HL-60/S4 treated with retinoic acid at 250 ng/mL for 4 days and 3 days (cell line): ENCODE measurements around the gene PRCC.

Source experiments
- in situ Hi-C: fragments of 300-500 bp; cut with MboI; formaldehyde crosslinking; loops from 2 replicates; pipeline ENCODE4 v1.7.0; 2022; ENCODE audit warnings: low sequenced_read_pairs

Gene PRCC

DNA sequence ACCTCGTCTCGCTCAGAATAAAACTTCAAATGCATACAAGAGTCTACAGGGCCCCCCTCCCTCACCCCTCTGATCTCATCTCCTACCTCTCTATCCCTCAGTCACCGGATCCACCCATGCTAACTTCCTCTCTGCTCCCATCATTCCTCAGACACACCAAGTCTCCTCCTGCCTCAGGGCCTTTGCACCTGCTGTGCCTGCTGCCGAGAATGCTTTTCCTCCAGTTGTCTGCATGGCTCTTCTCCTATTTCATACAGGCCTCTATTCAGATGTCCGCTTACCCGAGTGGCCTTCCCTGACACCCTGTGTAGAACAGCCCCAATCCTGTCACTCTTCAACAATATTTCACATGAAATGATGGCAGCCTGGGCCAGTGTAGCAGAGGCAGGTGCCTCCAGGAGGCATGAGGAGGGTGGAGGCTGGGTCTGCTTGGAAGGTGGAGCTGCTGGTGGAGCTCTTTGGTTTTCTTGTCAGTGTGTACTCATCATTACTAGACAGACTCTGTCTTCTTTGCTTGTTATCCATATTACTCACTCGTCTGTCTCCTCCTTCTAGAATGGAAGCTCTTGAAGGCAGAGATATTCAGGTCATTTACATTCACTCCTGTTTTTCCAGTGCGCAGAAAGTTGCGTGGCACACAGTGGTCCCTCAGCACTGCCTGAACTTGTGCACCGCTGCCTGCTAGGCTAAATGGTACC is 45.1 kb downstream of the PRCC start:
- in situ Hi-C loops: no loop called here

- in situ Hi-C loops: no loop called here
Measured at GRCh38 chr1:156813298-156813697, 46.0 kb downstream of the PRCC start.

DNA sequence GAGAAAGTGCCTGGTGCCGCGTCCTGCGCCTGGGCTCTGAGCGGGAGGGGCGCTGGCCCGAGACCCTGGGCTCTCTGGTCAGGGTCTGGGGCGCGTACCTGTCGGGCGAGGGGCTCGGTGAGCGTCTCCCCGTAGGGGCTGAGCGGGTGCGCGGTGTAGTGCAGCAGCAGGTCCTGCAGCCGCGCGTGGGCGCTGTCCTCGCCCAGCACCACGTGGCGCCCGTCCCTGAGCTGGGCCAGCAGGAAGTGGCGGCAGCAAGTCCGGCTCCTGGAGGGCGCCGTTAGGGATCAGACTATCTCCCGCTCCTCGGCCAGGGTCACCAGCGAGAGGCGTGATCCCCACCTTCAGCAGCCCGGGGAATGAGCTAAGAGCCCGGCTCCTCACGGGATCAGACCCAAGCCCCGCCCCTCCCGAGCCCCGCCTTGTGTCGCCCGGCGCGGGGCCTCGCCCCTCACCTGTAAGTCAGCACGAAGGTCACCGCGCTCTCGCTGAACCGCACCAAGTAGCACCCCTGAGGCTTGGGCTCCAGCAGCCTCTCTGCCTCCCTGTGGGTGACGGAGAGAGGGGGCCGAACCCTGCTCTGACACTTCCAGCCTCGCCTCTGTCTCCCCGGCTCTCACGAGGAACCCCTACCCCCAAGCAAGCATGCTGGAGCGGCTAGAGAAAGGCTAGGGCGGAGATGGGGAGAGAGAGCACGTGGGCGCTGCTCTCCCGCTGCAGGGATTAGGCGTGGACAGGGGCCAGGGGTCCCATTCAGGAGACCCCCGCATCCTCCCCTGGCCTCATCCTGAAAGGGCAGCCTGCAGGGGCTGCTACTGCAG is 46.6 kb downstream of the PRCC start:
- in situ Hi-C loops: no loop called here

GRCh38 chr1:156814571-156815260 is 47.4 kb downstream of the PRCC start:
- in situ Hi-C loops: no loop called here

- in situ Hi-C loops: no loop called here
Measured at GRCh38 chr1:156815307-156815826, 48.0 kb downstream of the PRCC start.

GRCh38 chr1:156815961-156816422 is 48.7 kb downstream of the PRCC start:
- in situ Hi-C loops: no loop called here

DNA sequence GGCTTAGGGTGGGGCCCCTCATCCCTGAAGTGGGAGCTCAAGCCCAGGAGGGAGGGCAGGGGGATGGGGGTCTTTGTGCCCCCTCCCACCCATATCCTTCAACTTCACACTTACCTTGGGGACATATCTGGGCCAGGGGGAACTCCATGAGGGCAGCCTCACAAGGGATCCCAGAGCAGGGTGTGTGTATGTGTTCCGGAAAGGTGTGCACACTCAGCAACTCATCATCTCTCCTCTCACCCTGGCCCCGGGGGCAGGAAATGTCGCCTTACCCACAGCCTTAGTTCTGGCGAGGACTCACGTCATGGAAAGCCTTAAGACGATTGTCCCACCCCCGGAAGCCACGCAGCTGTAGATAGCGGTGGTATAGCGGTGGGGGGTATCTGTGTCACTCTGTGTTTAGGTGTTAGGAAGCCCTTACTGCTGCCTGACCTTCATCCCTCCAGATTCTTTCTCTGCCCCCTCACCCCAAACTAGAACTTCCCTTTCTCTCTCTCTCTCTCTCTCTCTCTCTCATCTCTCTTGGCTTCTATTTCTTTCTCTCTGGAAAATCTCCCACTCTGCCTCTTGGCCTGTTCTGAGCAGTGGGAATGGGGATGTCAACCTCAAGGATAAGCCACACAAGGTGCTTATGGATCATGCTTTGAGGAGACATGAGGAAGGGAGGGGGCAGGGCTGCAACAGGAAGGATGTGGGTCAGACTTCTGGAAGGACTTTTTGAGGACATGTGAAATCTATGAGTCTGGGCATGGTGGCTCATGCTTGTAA is 49.4 kb downstream of the PRCC start, which contains the start of gene SH2D2A:
Gene SH2D2A, minus strand, starts transcription at position 288 of the 768 bp plus-strand sequence. Its CDS starts 140 bp downstream, at position 148.
- in situ Hi-C loops: no loop called here

DNA sequence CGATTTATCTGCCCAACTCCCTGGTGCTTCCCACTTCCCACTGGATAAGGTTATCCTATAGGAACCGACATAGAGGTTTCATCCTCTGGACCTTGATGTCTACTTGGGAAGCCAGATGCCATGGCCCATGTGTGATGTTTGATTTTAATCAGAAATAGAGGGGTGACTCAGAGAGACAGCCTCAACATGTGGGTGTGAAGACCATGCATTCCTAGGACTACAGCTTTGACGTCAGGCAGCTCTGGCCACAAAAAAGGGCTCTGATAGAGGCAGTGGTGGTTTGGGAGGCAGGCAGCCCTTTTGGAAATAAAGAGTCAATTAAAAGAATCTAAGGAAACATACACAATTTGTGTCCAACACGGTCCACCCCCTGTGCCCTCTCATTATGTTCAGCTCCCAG is 54.5 kb downstream of the PRCC start:
- in situ Hi-C loops: no loop called here

- in situ Hi-C loops: no loop called here
Measured at GRCh38 chr1:156822680-156823079, 55.3 kb downstream of the PRCC start.

DNA sequence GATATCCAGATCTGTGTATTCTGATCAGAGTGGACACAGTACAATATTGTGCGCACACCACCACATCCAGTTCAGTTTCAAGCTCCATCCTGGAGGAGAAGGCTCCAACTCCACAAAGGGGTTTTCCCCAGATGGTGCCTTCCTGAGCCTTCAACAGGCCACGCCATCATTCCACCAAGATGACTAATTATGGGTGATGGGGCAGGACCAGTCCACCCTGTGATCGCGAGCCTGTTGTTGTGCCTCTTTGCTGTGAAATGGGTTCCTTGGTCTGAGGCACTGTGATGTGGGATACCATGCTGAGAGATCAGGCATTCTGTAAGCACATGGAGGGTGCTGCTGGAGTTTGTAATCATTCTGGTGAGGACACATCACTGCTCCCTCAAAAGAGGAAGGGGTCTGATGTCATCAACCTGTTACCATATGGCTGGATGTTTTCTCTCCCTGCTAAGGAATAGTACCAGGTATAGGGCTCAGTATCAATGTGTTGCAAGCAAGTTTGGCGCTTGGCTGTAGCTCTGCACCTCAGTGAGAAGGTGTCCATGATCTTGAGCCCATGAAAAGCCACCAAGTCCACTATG is 56.0 kb downstream of the PRCC start:
- in situ Hi-C loops: no loop called here

DNA sequence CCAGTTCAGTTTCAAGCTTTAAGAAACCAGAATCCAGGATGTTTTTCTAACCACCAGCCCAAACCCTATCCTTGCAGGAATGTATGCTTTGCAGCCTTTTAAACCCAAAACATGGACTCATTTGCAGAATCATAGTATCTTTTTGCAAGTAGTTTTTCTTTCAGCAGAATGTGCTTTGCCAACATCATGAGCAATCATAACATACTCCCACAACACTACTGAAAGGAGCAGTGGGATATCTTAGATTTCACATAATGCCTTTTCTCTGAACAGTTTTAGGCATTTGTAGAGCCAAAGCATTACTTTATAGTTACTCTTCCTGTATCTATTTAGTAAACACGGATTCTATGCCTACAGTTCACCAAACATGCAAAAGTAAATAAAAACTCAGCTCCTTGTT is 59.3 kb downstream of the PRCC start:
- in situ Hi-C loops: no loop called here

DNA sequence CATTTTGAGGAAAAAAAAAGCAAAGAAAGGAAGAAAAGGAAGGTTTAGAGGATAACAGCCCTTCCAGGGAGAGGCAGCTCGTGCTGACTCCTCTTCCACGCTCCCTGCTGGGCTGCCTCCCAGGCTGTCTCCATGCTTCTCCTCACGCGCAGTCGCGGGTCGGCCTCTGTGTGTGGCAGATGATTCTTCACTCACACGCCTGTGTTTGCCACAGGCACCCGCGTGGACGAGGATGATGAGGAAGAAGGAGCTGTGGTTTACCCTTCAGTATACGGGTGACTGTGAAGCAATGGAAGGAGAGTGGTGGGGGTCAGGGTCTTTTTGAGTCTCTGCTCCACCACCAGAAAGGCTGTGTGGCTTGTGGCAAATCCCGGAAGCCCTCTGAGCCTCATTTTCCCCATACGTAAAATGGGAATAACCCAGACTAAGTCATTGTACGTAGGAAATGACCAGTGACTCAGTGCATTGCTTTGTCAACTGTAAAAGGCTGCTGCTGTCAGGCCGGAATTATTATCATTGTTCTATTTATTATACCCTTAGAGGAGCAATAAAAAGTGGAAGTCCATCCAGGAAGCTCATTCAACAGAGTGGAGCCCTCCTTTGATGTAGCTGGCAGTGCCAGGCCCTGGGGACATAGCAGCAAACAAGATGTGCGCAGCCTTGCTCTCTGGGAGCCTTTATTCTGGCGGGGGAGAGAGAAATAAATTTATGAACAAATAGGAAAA is 61.2 kb downstream of the PRCC start:
- in situ Hi-C loops: no loop called here

GRCh38 chr1:156832434-156832833 is 65.1 kb downstream of the PRCC start:
- in situ Hi-C loops: no loop called here

DNA sequence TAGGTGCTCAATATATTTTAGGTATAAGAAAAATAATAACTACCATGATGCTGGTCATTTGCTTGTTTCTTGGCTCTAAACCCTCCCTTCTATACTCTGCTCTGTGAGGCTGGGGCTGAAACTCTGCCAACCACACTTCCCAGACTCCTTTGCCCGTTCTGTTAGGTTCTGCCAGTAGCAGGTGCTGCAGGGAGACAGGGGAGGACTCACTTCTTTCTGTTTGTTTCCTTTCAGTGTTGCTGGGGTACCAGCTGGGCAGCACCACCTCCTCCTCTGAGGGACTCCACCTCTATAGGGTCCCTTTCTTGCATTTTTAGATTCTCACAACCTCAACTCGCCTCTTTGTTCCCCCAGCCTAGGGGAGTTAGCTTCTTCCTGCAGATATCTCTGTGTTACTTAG is 66.3 kb downstream of the PRCC start:
- in situ Hi-C loops: no loop called here

- in situ Hi-C loops: no loop called here
Measured at GRCh38 chr1:156834322-156834721, 67.0 kb downstream of the PRCC start.

GRCh38 chr1:156836041-156836654 is 68.8 kb downstream of the PRCC start:
- in situ Hi-C loops: no loop called here

DNA sequence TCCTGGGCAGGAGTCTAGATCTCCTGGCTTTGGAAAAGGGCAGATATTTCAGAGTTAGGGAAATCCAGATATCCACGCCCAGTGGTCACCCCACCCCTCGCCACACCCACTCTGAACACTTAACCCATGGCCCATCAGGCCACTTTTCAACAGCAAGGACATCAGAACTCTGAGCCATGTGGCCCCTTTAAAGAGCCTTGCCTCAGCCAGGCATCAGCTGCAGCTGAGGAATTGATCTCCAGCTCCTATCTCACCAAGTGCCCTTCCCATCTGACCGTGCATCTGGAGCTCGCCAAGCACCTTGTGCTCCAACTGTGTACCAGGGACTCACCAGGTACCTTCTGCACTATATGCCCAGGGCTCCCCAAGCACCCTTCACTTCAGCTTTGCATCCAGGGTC is 69.6 kb downstream of the PRCC start:
- in situ Hi-C loops: no loop called here

GRCh38 chr1:156838972-156839371 is 71.6 kb downstream of the PRCC start:
- in situ Hi-C loops: no loop called here

DNA sequence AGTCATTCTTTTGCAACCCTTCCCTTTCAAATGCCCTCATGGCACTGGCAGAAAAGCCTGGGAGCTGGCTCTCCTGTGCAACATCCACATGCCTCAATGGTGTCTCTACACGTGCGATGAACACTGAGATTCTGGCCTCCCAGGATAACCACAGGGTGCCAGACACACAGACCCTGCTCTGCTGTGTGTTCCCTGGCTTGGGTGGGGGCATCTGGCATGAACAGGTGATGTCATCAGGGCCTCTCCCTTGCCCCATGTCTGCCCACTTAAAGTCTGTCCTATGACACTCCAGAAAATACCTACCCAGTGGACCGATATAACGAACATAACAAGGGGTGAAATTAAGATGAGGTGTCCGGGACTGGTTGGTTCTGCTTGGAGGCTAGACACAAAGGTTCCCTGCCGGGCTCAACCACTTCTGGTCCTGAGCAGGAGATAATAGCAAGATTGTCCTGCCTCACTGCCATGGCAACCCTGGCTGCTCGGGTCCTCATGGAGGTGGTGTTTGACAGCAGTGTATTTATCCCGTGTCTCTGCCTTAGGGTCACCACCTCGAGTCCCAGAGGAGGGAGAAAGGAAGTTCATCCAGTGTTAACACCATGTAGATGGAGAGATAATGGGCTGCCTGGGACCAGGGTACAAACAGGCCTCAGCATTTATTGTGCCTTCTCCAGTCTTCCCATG is 72.2 kb downstream of the PRCC start:
- in situ Hi-C loops: no loop called here
